ENCODE data around the gene CLDN7.
A peak's percentile ranks its signal among the peaks of the same experiment; 100 is the strongest.

The CLDN7 gene

GRCh38 chr17:7219229-7219811 is 43.0 kb downstream of the CLDN7 start:
- peak overlapping the region; percentile 80 for H3K4me3 ChIP-seq (ENCODE audit: low read depth, low read length)
- no peak for DNase-seq (ENCODE audit: low read depth, low spot score)
- in situ Hi-C loops (cut with HindIII; ENCODE audit: low sequenced_read_pairs): no loop called here
- no peak for TF ChIP-seq CTCF (IDR thresholded peaks at IDR 0.05; ENCODE audit: low read depth, low read length)

DNA sequence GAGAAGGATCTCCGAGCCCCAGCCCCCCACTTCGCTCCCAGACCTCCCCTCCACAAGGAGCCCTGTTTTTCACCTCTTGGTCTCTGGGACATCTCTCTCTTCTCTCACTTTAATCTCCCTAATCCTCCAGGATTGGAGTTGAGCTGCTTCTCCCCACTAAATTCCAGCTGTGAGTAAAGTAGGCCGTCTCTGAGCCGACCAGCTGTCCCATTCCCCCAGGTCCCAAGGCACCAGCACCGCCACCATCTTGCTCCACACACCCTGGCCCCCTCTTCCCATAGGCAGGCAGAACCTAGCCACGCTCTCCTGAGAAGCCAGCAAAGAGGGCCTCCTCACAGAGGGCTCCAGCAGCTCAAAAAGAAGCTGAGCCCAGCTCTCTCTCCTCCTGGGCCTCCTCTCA is 43.5 kb downstream of the CLDN7 start:
- in situ Hi-C loops (cut with HindIII; ENCODE audit: low sequenced_read_pairs): no loop called here
- DNase-seq (ENCODE audit: low read depth, low spot score): no peak
- TF ChIP-seq CTCF (IDR thresholded peaks at IDR 0.05; ENCODE audit: low read depth, low read length): no peak
- no peak overlapping the region for H3K4me3 ChIP-seq (ENCODE audit: low read depth, low read length)

DNA sequence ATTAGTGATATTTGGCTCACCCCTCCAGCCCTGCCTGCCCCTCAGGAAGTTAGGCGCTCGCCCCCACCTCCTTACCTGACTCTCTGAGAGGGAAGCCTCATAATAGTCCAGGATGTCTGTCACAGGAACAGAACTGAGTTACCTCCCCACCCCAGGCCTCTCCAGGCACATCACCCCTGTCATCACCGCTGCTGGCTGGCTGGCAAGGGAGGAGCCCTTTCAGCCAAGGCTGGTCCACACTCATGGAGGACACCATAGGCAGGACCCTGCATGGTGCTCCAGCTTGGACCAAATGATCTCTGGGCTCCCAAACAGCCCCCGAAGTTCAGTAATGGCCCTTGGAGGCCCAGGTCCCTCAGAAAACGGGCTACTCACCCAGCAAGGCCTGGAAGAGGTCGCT is 44.1 kb downstream of the CLDN7 start:
- no peak for DNase-seq (ENCODE audit: low read depth, low spot score)
- no peak for TF ChIP-seq CTCF (IDR thresholded peaks at IDR 0.05; ENCODE audit: low read depth, low read length)
- no peak overlapping the region for H3K4me3 ChIP-seq (ENCODE audit: low read depth, low read length)
- in situ Hi-C loops (cut with HindIII; ENCODE audit: low sequenced_read_pairs): no loop called here

- TF ChIP-seq CTCF (IDR thresholded peaks at IDR 0.05; ENCODE audit: low read depth, low read length): no peak
- H3K4me3 ChIP-seq (ENCODE audit: low read depth, low read length): peak overlapping the region; percentile 71
- DNase-seq (ENCODE audit: low read depth, low spot score): peak; percentile 81
- in situ Hi-C loops (cut with HindIII; ENCODE audit: low sequenced_read_pairs): no loop called here
Measured at GRCh38 chr17:7217113-7217987, 44.9 kb downstream of the CLDN7 start.

DNA sequence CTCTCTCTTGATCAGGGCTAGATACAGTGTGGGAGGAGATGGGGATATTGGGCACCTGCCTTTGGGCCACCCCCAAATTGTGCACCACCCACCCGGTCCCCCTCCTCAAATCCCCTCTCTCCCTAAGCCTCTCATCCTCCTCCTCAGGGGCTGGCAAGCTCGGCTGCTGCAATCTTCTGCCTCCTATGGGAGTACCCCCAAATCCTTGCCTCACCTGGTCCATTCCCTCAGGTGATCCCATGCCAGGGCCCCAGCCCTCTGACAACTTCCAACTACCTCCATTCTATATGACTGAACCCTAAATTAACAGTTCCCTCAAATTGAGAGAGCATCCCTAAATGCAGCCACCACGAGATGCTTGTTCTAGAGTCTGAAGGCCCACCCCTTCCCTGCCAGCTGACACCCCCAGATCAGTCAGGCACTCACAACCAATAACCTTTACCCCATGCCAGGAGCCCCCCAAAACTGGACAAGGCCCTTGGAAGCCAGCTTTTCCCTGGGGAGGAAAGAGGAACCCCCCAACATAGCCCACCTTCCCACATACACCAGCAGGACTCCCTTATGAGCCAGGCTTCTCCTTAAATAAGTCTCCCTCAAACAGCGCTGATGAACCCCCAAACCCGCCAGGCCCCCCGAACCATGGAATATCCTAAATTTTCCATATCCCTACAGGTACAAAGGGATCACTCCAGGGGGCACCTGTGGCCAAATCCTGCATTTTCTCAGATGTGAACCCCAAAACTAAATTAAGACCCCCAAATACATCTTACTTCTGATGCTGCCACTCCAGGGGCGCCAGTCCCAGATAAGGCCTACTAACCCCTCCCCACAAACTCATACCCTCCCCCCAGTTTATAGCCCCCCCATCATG is 45.8 kb downstream of the CLDN7 start:
- in situ Hi-C loops (cut with HindIII; ENCODE audit: low sequenced_read_pairs): no loop called here
- DNase-seq (ENCODE audit: low read depth, low spot score): no peak
- H3K4me3 ChIP-seq (ENCODE audit: low read depth, low read length): peak overlapping the region; percentile 71
- no peak for TF ChIP-seq CTCF (IDR thresholded peaks at IDR 0.05; ENCODE audit: low read depth, low read length)

GRCh38 chr17:7215652-7216180 is 46.6 kb downstream of the CLDN7 start:
- no peak for TF ChIP-seq CTCF (IDR thresholded peaks at IDR 0.05; ENCODE audit: low read depth, low read length)
- peak overlapping the region; percentile 71 for H3K4me3 ChIP-seq (ENCODE audit: low read depth, low read length)
- in situ Hi-C loops (cut with HindIII; ENCODE audit: low sequenced_read_pairs): no loop called here
- DNase-seq (ENCODE audit: low read depth, low spot score): no peak
